Stimulated activated CD4-positive, alpha-beta T cell treated with anti-CD3 and anti-CD28 coated beads, Interleukin-1b, Interleukin-23, amount 100 ng/mL, for 1 hour (primary cell): Measurements from ENCODE around the gene RAB43.

Experiments used
- DNase-seq, 2 donors: peaks; one replicate each; pipeline ENCODE4 v3.0.0-alpha.2; 2020; ENCODE audit warnings: low read depth in 2 of 2

RAB43 gene

GRCh38 chr3:129039271-129040038 is 82.1 kb downstream of the RAB43 start:
- DNase-seq, result no peak

GRCh38 chr3:129038121-129038855 is 83.3 kb downstream of the RAB43 start:
- DNase-seq, result no peak
